Measurements from ENCODE around the gene FYN.

Gene FYN

GRCh38 chr6:111880181-111880888 lies 7.1 kb upstream of the FYN start:
- no peak for DNase-seq

- no peak for DNase-seq
Observed at GRCh38 chr6:111875741-111876140, 2.5 kb upstream of the FYN start.

GRCh38 chr6:111874025-111874415 lies 768 bp upstream of the FYN start:
- peak; percentile 73 for DNase-seq

- DNase-seq = peak; percentile 76
Observed at GRCh38 chr6:111872401-111873177, 663 bp downstream of the FYN start.

GRCh38 chr6:111871725-111872400 lies 1.4 kb downstream of the FYN start:
- peak; percentile 51 for DNase-seq

GRCh38 chr6:111871207-111871606 lies 2.0 kb downstream of the FYN start:
- peak; percentile 68 for DNase-seq

- DNase-seq = no peak
Observed at GRCh38 chr6:111870742-111871064, 2.5 kb downstream of the FYN start.

GRCh38 chr6:111870051-111870741 lies 3.1 kb downstream of the FYN start:
- peak; percentile 60 for DNase-seq

- DNase-seq = no peak
Observed at GRCh38 chr6:111866857-111867256, 6.4 kb downstream of the FYN start.

- DNase-seq = no peak
Observed at GRCh38 chr6:111865909-111866546, 7.2 kb downstream of the FYN start.

- DNase-seq = no peak
Observed at GRCh38 chr6:111865049-111865585, 8.1 kb downstream of the FYN start.

GRCh38 chr6:111864138-111865048 lies 8.9 kb downstream of the FYN start:
- no peak for DNase-seq

- DNase-seq = no peak
Observed at GRCh38 chr6:111862741-111863140, 10.5 kb downstream of the FYN start.

- no peak for DNase-seq
Observed at GRCh38 chr6:111862314-111862713, 10.9 kb downstream of the FYN start.

- no peak for DNase-seq
Observed at GRCh38 chr6:111861431-111861885, 11.8 kb downstream of the FYN start.

GRCh38 chr6:111858347-111858746 lies 14.9 kb downstream of the FYN start:
- no peak for DNase-seq

- DNase-seq = no peak
Observed at GRCh38 chr6:111857674-111858337, 15.4 kb downstream of the FYN start.

GRCh38 chr6:111855753-111856152 lies 17.5 kb downstream of the FYN start:
- DNase-seq = no peak

GRCh38 chr6:111854683-111855082 lies 18.6 kb downstream of the FYN start:
- DNase-seq = no peak

GRCh38 chr6:111852725-111853124 lies 20.5 kb downstream of the FYN start:
- no peak for DNase-seq

Data from CD4-positive, alpha-beta T cell treated with Interleukin-10 for 1 hour (primary cell).